IMR-90 (cell line): Measurements from ENCODE around the gene CTCF. TPM values are rescaled to one million over a fixed set of nuclear protein-coding genes. Genes with fewer than 3 reads are reported as not detected.

ENCODE experiments used
- ATAC-seq: fragments of 200-7000 bp; cut with Tn5 transposase; 2 replicates; pipeline ENCODE4 v1.9.1; 2020; ENCODE audit warnings: low read depth, mild to moderate bottlenecking, moderate library complexity
- BruUV-seq: library from RNA; stranded (reverse); fragments of 400-500 nt; replicated peaks from 2 replicates; lab custom pipeline; 2021; lab: Mats Ljungman, UMichigan
- CTCF ChIA-PET: fragments of 300-600 bp; formaldehyde crosslinking; extraction: SDS; loops from one replicate; lab custom pipeline; 2021; ENCODE audit warnings: antibody characterized with exemption; lab: Yijun Ruan, JAX
- POLR2A ChIA-PET: fragments of 300-600 bp; sonication (Branson Sonifier 250); formaldehyde crosslinking; loops from one replicate; lab custom pipeline; 2022; ENCODE audit warnings: antibody characterized with exemption; ENCODE audit not compliant: unreplicated experiment; lab: Charles Lee
- DNase-seq: peaks from one replicate; pipeline ENCODE4 v3.0.0; 2013
- H2AFZ ChIP-seq: replicated peaks from 2 replicates; pipeline ENCODE3; 2013; ENCODE audit warnings: low read length, mild to moderate bottlenecking; ENCODE audit not compliant: poor library complexity
- H2AK5ac ChIP-seq: 2 replicates; pipeline ENCODE4 v1.6.1; 2013; ENCODE audit warnings: low read depth, low read length, inconsistent platforms
- H2AK9ac ChIP-seq: replicated peaks from 2 replicates; pipeline ENCODE3; 2013; ENCODE audit warnings: mild to moderate bottlenecking, low read depth, low read length, moderate library complexity; ENCODE audit not compliant: poor library complexity
- H2BK120ac ChIP-seq: 2 replicates; pipeline ENCODE4 v1.6.1; 2013; ENCODE audit warnings: low read depth, low read length, inconsistent platforms
- H2BK15ac ChIP-seq: 3 replicates; pipeline ENCODE4 v1.6.1; 2013; ENCODE audit warnings: low read depth, low read length, inconsistent platforms
- H2BK20ac ChIP-seq: 2 replicates; pipeline ENCODE4 v1.6.1; 2013; ENCODE audit warnings: low read depth, mild to moderate bottlenecking, inconsistent platforms, low read length, moderate library complexity
- H2BK5ac ChIP-seq: 2 replicates; pipeline ENCODE4 v1.6.1; 2013; ENCODE audit warnings: mild to moderate bottlenecking, low read depth, low read length, inconsistent platforms; ENCODE audit not compliant: poor library complexity, severe bottlenecking
- H3K14ac ChIP-seq: replicated peaks from 2 replicates; pipeline ENCODE4 v1.6.1; 2013; ENCODE audit warnings: low read depth, low read length, inconsistent platforms
- H3K18ac ChIP-seq: 2 replicates; pipeline ENCODE4 v1.6.1; 2013; ENCODE audit warnings: low read depth, low read length, control low read depth
- H3K23ac ChIP-seq: 2 replicates; pipeline ENCODE4 v1.6.1; 2013; ENCODE audit warnings: low read depth, low read length, inconsistent platforms
- H3K27ac ChIP-seq: 2 replicates; pipeline ENCODE4 v1.5.1; 2013; ENCODE audit warnings: mild to moderate bottlenecking, control low read depth, low read length; ENCODE audit not compliant: insufficient read depth
- H3K27me3 ChIP-seq: 2 replicates; pipeline ENCODE4 v1.6.1; 2013; ENCODE audit warnings: low read length; ENCODE audit not compliant: control insufficient read depth, insufficient read depth
- H3K36me3 ChIP-seq: 2 replicates; pipeline ENCODE4 v1.6.1; 2013; ENCODE audit warnings: low read length, mixed read lengths; ENCODE audit not compliant: control insufficient read depth, insufficient read depth
- H3K4ac ChIP-seq: 2 replicates; pipeline ENCODE4 v1.6.1; 2013; ENCODE audit warnings: low read depth, low read length, inconsistent platforms
- H3K4me1 ChIP-seq: 2 replicates; pipeline ENCODE4 v1.6.1; 2013; ENCODE audit warnings: low read length, mixed read lengths; ENCODE audit not compliant: control insufficient read depth, insufficient read depth
- H3K4me2 ChIP-seq: 2 replicates; pipeline ENCODE4 v1.6.1; 2013; ENCODE audit warnings: low read depth, mild to moderate bottlenecking, control low read depth, low read length, moderate library complexity
- H3K4me3 ChIP-seq: 2 replicates; pipeline ENCODE4 v1.5.1; 2013; ENCODE audit warnings: low read depth, mild to moderate bottlenecking, control low read depth, low read length, moderate library complexity; ENCODE audit not compliant: insufficient read depth
- H3K56ac ChIP-seq: 2 replicates; pipeline ENCODE4 v1.6.1; 2013; ENCODE audit warnings: low read length, inconsistent platforms; ENCODE audit not compliant: insufficient read depth; ENCODE audit errors: extremely low read depth
- H3K79me1 ChIP-seq, 2 experiments: 2 replicates each; pipeline ENCODE4 v1.6.1; 2013; ENCODE audit warnings: low read length in 2 of 2, inconsistent platforms in 1 of 2, low read depth in 1 of 2
- H3K9ac ChIP-seq: 2 replicates; pipeline ENCODE4 v1.6.1; 2013; ENCODE audit warnings: low read depth, low read length, control low read depth
- H3K9me1 ChIP-seq: 2 replicates; pipeline ENCODE4 v1.6.1; 2013; ENCODE audit warnings: low read length, inconsistent platforms; ENCODE audit not compliant: insufficient read depth
- H3K9me3 ChIP-seq: 2 replicates; pipeline ENCODE4 v1.6.1; 2013; ENCODE audit warnings: low read length; ENCODE audit not compliant: control insufficient read depth, insufficient read depth
- H4K20me1 ChIP-seq: 2 replicates; pipeline ENCODE4 v1.6.1; 2013; ENCODE audit warnings: low read length, inconsistent platforms; ENCODE audit not compliant: insufficient read depth
- H4K5ac ChIP-seq: 2 replicates; pipeline ENCODE4 v1.6.1; 2013; ENCODE audit warnings: mild to moderate bottlenecking, low read depth, low read length, control low read depth
- H4K8ac ChIP-seq, 2 experiments: 2 replicates each; pipeline ENCODE4 v1.6.1; 2013; ENCODE audit warnings: low read depth in 2 of 2, low read length in 2 of 2, control low read depth in 1 of 2, inconsistent platforms in 1 of 2
- H4K91ac ChIP-seq: 2 replicates; pipeline ENCODE4 v1.6.1; 2013; ENCODE audit warnings: low read depth, low read length, inconsistent platforms; ENCODE audit not compliant: insufficient read depth
- BHLHE40 ChIP-seq: fragments of 150-350 bp; IDR thresholded peaks from 2 replicates; pipeline ENCODE4 v1.6.1; 2016; ENCODE audit warnings: mild to moderate bottlenecking, low read depth, low read length
- CEBPB ChIP-seq: IDR thresholded peaks from 2 replicates; pipeline ENCODE4 v1.6.1; 2012; ENCODE audit warnings: low read depth, low read length, improper control_type of control experiment
- CHD1 ChIP-seq: IDR thresholded peaks from 2 replicates; pipeline ENCODE4 v1.6.1; 2012; ENCODE audit warnings: low read depth, low read length, improper control_type of control experiment
- FOS ChIP-seq: fragments of 150-350 bp; IDR thresholded peaks from 2 replicates; pipeline ENCODE4 v1.6.1; 2016; ENCODE audit warnings: low read depth, low read length
- MAZ ChIP-seq: IDR thresholded peaks from 2 replicates; pipeline ENCODE4 v1.6.1; 2012; ENCODE audit warnings: low read depth, mild to moderate bottlenecking, low read length, improper control_type of control experiment, moderate library complexity, borderline replicate concordance
- MXI1 ChIP-seq: IDR thresholded peaks from 2 replicates; pipeline ENCODE4 v1.6.1; 2012; ENCODE audit warnings: low read depth, mild to moderate bottlenecking, low read length, moderate library complexity, borderline replicate concordance
- NFE2L2 ChIP-seq: fragments of 150-350 bp; IDR thresholded peaks from 2 replicates; pipeline ENCODE4 v1.6.1; 2016; ENCODE audit warnings: low read depth, mild to moderate bottlenecking, low read length
- POLR2A ChIP-seq: IDR thresholded peaks from 2 replicates; pipeline ENCODE4 v1.6.1; 2012; ENCODE audit warnings: mild to moderate bottlenecking, low read depth, low read length
- RAD21 ChIP-seq: IDR thresholded peaks from 2 replicates; pipeline ENCODE4 v1.6.1; 2012; ENCODE audit warnings: low read length, improper control_type of control experiment
- RCOR1 ChIP-seq: IDR thresholded peaks from 2 replicates; pipeline ENCODE4 v1.6.1; 2012; ENCODE audit warnings: mild to moderate bottlenecking, low read length, improper control_type of control experiment; ENCODE audit not compliant: insufficient replicate concordance
- SMC3 ChIP-seq: fragments of 150-350 bp; IDR thresholded peaks from 2 replicates; pipeline ENCODE4 v1.6.1; 2016; ENCODE audit warnings: low read depth, mild to moderate bottlenecking, antibody characterized with exemption, low read length, moderate library complexity
- WGBS, 2 experiments: methylation state at CpG; one replicate each; pipeline versions ENCODE4 v1.1.5 to v1.1.7; 2013; ENCODE audit warnings: missing lambda C conversion rate in 2 of 2; ENCODE audit not compliant: insufficient read length in 1 of 2; ENCODE audit errors: extremely low coverage in 2 of 2; 5-methylcytosine and 5-hydroxymethylcytosine counted together
- dilution Hi-C: fragments of 300-500 bp; cut with HindIII; formaldehyde crosslinking; loops from one replicate; pipeline ENCODE4 v1.14.3; 2018; ENCODE audit warnings: low sequenced_read_pairs; ENCODE audit not compliant: unreplicated experiment
- in situ Hi-C: fragments of 300-500 bp; cut with MboI; formaldehyde crosslinking; loops from 3 replicates; pipeline ENCODE4 v1.14.3; 2019; ENCODE audit warnings: low sequenced_read_pairs, inconsistent platforms, mixed read lengths
- intact Hi-C: fragments of 100-400 bp; cut with micrococcal nuclease; formaldehyde crosslinking; loops from 2 replicates; pipeline ENCODE4 v1.10.0; 2022
- polyA plus RNA-seq, 3 experiments: library from polyadenylated mRNA; depleted of rRNA; stranded (reverse); fragments of >200 nt; gene quantifications; 2 replicates each; pipeline ENCODE4 v1.2.3, GENCODE V29; 2012; ENCODE audit warnings: low replicate concordance in 1 of 3
- total RNA-seq: library from RNA; depleted of rRNA; stranded (reverse); fragments of >200 nt; gene quantifications from 2 replicates; pipeline ENCODE4 v1.2.3, GENCODE V29; 2012
- TF ChIP-seq, protein P1 (sequence below): conservative IDR thresholded peaks from 2 replicates; pipeline ENCODE4 v1.5.1; 2012; ENCODE audit warnings: mild to moderate bottlenecking, low read depth, low read length, improper control_type of control experiment

The CTCF gene
- total and polyA plus RNA-seq, 2 of the 4 experiments (the other 2 are of a cell fraction) = 16.1 to 22.8 TPM

DNA sequence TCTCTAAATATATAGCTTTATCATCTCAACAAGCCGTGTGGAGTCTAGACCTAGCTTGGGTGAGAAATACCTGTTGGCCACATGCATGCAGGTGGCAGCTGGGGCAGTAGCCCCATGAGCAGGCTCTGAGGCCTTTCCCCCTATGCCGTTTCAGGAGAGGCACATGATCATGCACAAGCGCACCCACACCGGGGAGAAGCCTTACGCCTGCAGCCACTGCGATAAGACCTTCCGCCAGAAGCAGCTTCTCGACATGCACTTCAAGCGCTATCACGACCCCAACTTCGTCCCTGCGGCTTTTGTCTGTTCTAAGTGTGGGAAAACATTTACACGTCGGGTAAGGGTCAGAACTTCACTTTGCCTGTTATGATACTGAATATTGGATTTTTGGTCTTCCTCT is 65.9 kb downstream of the CTCF start:
- H3K36me3 ChIP-seq = peaks cover 32% of the 10 kb centered on the region
- H3K23ac ChIP-seq = no peak overlapping the region
- H4K91ac ChIP-seq = no peak overlapping the region
- peaks cover 6 to 15% of the 10 kb centered on the region in 2 experiments for H3K79me1 ChIP-seq
- H4K5ac ChIP-seq = no peak overlapping the region
- CTCF ChIA-PET = interaction anchor here (0.6 kb wide), 2 partner anchors 65 to 108 kb away, joined by 3 read pairs; no protein-coding TSS in a partner anchor
- H3K4me2 ChIP-seq = no peak overlapping the region
- H2AK9ac ChIP-seq = no peak overlapping the region
- no peak overlapping the region for H3K9ac ChIP-seq
- in situ Hi-C loops = no loop called here
- H3K14ac ChIP-seq = no peak overlapping the region
- dilution Hi-C loops = no loop called here
- H2BK120ac ChIP-seq = no peak overlapping the region
- TF ChIP-seq CHD1 = no peak
- no peak for TF ChIP-seq FOS
- no peak for TF ChIP-seq SMC3
- TF ChIP-seq BHLHE40 = no peak
- TF ChIP-seq CEBPB = no peak
- no peak for TF ChIP-seq RCOR1
- TF ChIP-seq NFE2L2 = no peak
- TF ChIP-seq, protein P1, sequence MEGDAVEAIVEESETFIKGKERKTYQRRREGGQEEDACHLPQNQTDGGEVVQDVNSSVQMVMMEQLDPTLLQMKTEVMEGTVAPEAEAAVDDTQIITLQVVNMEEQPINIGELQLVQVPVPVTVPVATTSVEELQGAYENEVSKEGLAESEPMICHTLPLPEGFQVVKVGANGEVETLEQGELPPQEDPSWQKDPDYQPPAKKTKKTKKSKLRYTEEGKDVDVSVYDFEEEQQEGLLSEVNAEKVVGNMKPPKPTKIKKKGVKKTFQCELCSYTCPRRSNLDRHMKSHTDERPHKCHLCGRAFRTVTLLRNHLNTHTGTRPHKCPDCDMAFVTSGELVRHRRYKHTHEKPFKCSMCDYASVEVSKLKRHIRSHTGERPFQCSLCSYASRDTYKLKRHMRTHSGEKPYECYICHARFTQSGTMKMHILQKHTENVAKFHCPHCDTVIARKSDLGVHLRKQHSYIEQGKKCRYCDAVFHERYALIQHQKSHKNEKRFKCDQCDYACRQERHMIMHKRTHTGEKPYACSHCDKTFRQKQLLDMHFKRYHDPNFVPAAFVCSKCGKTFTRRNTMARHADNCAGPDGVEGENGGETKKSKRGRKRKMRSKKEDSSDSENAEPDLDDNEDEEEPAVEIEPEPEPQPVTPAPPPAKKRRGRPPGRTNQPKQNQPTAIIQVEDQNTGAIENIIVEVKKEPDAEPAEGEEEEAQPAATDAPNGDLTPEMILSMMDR = no peak
- no peak for TF ChIP-seq POLR2A
- TF ChIP-seq MAZ = no peak
- no peak for TF ChIP-seq MXI1
- TF ChIP-seq RAD21 = no peak
- ATAC-seq = no peak
- no peak overlapping the region for H2BK5ac ChIP-seq
- H4K8ac ChIP-seq = no peak overlapping the region
- peak overlapping the region; percentile 51 for H2AFZ ChIP-seq
- POLR2A ChIA-PET = no interaction called here
- no TSS peak for BruUV-seq
- no peak overlapping the region for H3K4ac ChIP-seq
- no peaks in the 10 kb centered on the region for H3K27me3 ChIP-seq
- no peak for DNase-seq
- H2BK15ac ChIP-seq = no peak overlapping the region
- WGBS, 2 experiments = 98% methylated on average over 9 of the region's 14 CpGs; no CpG with 5 or more reads in 1 of the 2 experiments
- peaks cover 5% of the 10 kb centered on the region; the same call in 1 of the 2 replicates for H4K20me1 ChIP-seq
- H3K9me3 ChIP-seq = no peaks in the 10 kb centered on the region
- no peak overlapping the region for H3K56ac ChIP-seq
- no peaks in the 10 kb centered on the region; the same call in 1 of the 2 replicates for H3K9me1 ChIP-seq
- H3K18ac ChIP-seq = no peak overlapping the region
- H2BK20ac ChIP-seq = no peak overlapping the region
- H3K27ac ChIP-seq = no peak overlapping the region
- H3K4me3 ChIP-seq = no peak overlapping the region
- H2AK5ac ChIP-seq = no peak overlapping the region
- H3K4me1 ChIP-seq = peaks cover 5% of the 10 kb centered on the region
- intact Hi-C loops = no loop called here
